HG02970 (cell line): ENCODE data around the gene CP.
"Not testable (repeated sequence)": the region's sequence is repeated elsewhere in the genome, so short reads cannot be mapped to it uniquely, and the experiment has no call there.

Experiments
- ATAC-seq: cut with Tn5 transposase; IDR thresholded peaks from one replicate; pipeline ENCODE4 v1.9.1; 2021; ENCODE audit warnings: mild to moderate bottlenecking, moderate library complexity, moderate number of reproducible peaks; ENCODE audit not compliant: unreplicated experiment, low FRiP score

Gene CP

DNA sequence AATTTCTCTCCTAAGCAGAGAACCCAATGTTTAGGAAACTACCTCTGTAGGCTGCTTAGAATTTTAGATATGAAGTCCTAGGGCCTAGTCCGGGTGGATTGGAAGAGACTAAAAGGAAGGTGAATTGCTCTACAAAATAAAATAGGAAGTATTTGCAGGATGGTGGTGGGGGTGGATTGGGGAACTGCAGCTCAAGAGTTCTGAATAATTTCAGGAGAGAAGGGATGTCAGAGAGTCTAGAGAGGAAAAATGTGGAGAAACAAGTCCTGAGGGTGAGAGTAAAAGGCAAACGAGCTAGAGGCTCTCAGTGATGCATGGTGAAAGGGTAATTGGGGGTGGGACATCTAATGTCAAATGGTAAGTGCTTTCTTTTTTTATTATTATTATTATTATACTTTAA lies 10.2 kb upstream of the CP start:
- no peak for ATAC-seq

DNA sequence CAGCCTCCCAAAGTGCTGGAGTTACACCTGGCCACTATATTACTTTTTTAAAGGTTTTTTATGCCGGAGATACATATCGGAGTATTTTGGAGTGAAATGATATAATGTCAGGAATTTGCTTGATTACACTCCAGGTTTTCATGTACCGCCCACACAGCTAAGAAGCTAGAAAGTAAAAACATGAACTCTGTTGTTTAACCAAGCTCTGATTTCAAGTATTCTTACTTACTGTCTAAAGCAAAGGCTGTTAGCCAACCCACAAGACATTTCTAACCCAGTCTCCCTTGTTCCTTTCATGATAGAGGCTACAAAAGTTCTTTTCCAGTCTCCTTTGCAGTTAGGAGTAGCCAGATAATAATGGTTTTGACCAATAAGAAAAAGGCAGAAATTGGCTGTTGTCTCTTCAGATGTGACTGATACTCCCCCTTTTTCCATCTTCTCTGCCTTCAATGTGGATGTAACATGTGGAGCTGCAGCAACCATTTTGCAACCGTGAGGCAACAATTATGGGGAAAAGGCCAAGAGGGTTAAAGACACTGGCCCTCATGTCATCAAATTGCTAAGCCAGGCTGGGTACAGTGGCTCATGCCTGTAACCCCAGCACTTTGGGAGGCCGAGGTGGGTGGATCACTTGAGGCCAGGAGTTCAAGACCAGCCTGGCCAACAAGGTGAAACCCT lies 6.1 kb upstream of the CP start:
- ATAC-seq, result no peak

DNA sequence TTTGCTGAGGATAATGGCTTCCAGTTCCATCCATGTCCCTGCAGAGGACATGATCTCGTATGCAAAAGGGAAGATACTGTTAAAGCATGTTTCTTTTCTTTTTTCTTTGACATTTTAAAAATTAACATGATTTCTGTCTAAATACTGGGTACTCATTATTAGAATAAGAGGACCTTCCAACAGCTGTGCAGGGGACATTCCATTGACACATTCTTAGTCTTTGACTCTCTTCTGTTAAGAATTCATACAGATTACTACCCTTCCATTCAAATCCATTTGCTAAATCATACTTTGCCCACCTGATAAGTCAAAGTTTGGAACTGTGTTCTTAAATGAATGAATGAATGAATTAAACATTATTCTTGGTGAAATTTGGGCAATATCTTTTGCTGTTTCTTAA lies 5.1 kb upstream of the CP start:
- ATAC-seq, result no peak

DNA sequence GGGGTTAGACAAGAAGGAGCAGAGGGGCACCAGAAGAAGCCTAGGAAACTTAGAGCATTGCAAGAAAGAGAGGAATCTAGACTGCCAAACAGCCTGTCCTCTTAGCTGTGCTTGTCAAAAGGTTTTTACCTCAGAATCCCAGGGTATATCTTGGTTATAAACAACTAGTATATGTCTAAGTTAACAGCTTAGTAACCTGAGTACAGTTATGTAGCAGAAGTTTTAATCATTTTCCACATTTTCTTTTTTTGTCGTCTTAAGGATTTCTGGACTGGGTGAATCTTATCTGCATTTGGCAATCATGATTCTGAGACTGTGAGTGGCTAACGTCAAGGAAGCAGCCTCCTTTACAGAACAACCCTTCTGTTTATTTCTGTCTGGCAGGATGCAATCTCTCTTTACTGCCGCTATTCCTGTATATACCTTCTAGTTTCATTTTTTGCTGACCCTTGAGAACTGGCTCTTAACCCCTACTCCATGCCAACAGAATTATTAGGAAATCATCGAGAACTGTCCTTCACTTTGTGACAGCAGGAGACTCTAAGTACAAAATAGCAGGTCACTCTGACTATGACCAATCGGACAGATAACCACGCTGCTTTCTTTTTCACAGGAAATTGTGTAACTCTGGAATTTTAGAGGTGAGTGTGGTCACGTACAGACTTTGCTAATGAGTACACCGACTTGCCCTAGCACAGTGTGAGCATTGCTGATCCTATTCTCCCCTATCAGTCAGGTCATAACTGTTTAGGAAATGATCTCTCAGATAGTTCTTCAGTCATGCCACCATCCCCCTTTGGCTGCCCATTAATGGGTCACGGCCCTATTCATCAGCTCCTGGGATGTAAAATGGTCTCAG lies 3.3 kb upstream of the CP start:
- ATAC-seq, result peak; percentile 94

DNA sequence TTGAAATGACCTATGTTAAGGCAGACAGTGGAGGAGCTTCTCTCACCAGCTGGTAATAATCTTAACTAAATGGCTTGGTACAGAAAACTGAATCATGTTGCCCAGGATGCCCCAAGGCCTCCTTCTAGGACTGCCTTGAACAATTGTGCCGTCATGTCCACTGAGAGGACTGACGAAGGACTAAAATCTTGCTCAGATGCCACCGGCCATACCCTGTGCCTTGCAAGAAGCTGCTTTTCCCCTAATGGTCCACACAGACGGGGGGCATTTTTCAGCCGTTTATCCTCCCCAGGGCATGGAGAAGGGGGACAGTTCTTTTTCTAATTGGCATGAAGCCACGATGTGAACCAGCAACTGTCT lies 1.8 kb upstream of the CP start:
- no peak for ATAC-seq

DNA sequence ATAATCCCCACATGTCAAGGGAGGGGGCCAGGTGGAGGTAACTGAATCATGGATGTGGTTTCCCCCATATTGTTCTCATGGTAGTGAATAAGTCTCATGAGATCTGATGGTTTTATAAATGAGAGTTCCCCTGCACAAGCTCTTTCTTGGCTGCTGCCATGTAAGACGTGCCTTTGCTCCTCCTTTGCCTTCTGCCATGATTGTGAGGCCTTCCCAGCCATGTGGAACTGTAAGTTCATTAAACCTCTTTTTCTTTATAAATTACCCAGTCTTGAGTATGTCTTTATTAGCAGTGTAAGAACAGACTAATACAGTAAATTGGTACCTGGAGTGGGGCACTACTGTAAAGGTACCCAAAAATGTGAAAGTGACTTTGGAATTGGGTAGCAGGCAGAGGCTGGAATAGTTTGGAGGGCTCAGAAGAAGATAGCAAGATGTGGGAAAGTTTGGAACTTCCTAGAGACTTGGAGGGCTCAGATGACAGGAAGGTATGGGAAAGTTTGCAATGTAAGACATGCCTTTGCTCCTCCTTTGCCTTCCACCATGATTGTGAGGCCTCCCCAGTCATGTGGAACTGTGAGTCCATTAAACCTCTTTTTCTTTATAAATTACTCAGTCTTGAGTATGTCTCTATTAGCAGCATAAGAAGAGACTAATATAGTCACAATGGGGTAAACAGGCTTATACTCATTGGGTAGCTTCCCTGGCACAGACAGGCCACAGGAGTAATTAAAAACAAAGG lies 2.1 kb downstream of the CP start:
- ATAC-seq, result not testable (repeated sequence)

DNA sequence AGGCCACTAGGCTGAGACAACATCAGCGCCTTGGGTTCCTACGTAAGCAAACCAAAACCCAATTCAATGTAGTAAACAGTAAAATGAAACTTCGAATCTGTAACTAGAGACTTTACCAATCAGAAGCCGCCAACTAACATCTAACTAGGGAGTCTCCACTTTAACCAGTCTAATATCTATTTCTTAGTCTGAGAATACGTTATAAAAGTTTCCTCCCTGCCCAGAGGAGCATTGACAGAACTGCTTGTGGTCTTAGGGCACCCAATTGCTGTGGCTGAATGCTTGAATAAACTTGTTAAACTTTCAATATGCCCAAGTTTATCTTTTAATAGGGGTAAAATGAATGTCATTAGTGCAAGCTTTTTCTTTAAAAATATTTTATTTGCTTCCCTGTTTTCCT lies 4.3 kb downstream of the CP start:
- ATAC-seq, result no peak

DNA sequence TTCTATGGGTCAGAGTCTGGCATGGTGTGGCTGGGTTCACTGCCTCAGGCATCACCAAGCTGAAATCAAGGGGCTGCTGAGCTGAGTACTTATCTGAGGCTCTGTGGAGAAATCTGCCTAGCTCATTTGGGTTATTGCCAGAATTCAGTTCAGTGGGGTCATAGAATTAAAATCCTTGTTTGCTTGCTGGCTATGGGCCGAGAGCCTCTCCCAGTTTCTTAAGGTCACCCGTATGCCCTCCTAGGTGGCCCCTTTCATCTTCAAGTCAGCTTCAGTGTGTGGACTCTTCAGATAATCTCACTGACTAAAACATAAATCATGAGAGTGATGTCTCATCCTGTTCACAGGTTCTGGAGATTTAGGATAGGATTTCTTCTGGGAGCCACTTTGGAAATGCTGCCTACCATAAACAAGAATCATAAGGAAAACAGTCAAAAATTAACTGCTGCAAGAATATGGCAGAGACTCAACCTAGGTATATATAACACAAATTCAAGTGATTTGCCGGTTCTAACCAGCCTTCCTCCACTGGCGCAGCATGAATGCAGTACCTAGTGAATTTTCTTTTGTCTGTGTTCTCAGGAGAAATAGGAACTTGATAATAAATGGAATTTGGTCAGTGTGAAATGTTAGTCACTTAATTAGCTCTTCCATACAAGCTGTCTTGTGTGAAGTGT lies 5.3 kb downstream of the CP start:
- ATAC-seq, result no peak

DNA sequence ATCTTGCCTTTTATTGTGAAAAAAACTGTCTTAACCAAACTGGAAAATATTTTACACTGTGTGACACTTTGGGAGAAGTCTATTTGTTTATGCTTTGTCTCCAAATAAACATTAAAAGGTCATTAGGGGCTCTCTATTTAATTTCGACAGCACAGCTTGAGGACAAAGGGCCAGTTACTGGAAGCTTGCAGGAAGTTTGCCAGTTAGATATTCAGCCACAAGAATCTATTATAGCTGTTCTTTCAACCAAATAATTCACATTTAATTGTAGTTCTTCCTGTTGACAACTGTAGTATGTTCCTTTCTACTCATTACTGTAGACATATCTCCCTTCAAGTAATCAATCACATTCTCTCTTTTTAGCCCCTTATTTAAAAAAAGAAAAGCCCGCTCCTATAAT lies 6.1 kb downstream of the CP start:
- no peak for ATAC-seq

DNA sequence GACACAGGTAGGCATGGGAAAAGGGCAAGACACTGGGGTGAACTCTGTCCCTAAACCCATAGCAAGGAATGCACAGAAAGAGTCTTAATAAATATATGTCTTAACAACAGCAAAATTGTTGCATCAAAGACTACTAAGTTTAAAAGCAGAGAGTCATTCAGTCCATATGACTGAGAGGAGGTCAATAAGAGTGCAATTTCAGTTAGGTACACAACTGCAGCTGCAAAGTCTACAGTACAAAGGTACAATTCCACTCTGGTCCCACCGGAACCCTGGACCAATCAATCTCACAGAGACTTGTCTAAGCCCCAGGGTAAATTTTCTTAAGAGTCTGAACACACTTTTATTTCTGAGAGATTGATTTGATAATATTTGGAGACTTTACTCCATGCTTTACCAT lies 6.9 kb downstream of the CP start:
- no peak for ATAC-seq

DNA sequence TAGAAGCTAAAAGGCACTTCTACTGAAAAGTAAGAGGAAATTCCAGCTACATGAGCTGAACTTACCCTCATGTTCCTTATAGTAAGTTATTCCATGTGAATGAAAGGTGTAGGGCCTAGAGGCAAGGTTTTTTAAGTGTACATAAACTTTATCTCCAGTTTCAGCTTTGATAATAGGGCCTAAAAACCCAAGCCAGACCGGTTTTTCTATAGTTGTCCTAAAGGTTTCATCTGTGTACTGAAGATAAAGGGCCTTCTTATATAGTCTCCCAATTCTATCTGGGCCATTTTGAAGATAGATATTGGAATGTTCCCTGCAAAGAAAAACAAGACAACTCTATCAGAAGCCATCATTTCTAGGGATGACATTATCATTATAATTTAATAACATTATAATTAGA lies 9.2 kb downstream of the CP start:
- no peak for ATAC-seq

DNA sequence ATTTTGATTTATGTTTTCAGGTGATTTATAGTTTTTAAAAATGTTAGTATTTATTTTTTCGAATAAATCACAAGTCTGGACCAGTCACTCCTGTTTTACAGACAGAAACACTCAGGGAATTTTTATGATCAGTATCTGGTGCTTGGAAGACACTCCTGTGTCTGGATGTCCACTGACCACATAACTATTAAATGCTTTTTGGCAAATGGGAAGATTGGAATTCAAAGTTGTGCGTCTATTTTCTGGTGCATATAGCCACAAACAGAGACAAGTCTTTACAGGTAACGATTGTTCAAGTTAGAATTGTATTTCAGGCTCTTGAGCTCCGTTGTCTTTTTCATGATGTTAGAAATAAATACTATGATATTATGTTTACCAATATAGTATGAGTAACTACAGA lies 12.2 kb downstream of the CP start:
- no peak for ATAC-seq

DNA sequence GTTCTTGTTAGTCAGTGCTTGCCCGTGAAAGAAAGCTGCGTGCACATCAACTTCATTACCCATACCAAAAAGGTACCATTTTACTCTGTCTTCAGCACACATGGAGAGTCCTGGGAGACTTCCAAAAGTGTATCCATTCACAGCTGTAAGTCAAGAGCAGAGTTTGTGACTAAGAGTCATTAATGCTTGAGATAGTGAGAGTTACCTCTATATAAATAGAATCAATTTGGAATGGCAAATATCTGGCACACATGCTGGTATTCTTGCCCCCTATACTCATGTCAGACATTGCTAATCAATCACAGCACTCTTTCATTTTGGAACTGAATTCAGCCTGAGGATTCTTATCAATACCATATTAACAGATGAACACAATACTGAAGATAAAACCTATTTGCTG lies 14.2 kb downstream of the CP start:
- ATAC-seq, result no peak

DNA sequence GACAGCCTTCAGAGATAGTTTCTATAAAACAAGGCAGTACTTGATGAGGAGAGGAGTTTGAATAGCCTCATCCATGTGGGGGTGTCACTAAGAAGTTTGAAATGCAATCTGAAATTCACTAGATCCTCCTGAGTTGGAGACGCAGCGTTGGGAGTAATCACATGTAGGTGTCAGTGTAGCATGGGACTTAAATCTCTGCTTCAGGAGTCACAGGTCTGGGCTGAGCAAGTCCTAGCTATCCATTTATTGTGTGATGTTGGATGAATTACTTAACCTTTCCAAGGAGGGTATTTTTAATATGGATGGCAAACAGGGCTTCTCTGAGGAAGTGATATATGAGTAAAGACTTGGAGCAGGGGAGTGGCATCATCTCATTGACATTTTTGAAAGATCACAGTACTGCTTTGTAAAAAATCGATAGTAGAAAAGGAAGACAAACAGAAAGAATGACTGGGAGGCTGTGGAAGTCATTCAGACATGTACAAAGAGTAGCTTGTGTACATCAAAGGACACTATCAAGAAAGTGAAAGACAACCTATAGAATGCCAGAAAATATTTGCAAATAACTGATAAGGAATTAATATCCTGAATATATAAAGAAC lies 17.1 kb downstream of the CP start:
- no peak for ATAC-seq

DNA sequence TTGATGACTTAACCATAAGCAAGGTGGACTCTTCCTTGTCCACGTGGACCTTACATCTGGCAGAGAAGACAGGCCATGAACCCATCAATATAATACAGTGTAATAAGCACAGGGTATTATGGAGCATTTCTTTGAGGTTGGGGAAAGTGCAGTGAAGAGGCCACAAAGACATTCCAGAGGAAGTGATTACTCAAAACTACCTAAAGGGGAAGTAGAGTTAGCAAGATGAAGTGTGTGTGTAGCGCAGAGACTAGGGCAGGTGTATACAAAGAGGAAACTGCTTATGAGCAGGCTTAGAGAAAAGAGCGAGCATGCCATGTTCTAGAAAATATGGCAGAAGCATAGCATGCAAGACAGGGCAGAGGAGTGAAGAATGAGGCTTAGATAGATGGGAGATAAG lies 17.9 kb downstream of the CP start:
- ATAC-seq, result peak; percentile 55

DNA sequence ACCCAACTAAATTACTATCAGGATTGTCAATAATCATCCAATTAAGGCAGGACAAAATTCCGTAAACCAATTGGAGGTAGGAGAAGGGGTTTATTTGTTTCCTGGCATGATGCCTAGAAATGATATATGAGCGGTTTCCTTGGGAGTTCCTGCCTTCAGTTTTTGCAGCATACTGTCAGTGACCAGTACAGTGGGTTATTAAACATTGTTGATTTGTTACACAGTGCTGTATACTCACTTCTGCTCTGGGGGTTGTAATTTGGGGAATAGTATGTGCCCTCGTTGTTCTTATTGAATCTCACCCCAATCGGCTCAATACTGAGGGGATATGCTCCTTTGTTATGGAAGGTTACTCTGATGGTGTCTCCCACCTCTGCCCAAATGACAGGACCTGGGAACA lies 22.2 kb downstream of the CP start:
- no peak for ATAC-seq

DNA sequence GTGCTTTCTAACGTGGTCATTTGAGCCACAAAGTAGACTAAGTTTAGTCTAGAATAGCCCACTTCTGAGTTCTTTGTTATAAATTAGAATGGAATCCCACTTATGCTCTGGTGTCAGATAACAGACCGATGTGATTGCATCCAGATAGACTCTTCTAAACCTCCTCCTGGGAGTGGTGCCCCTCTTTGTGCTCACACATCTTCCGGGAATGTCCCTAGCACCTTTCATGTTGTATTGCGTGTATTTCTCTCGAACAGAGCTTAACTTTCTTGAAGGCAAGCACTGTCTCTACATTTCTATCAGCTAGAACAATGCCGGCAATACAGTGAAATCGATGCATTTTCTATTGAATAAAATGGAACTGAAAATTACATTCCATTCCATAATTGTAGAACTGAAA lies 23.0 kb downstream of the CP start:
- no peak for ATAC-seq

DNA sequence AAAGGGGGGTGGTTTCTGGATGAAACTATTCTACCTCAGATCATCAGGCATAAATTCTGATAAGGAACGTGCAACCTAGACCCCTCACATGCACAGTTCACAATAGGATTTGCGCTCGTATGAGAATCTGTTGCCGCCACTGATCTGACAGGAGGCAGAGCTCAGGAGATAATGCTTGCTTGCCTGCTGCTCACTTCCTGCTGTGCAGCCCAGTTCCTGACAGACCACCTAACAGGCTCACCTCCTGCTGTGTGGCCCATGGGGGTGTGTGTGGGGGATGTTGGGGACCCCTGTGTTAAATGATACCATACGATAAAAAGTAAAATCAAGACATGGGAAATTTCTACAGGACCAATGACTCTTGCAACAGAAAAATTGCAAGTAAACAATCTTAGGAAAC lies 24.0 kb downstream of the CP start:
- no peak for ATAC-seq

DNA sequence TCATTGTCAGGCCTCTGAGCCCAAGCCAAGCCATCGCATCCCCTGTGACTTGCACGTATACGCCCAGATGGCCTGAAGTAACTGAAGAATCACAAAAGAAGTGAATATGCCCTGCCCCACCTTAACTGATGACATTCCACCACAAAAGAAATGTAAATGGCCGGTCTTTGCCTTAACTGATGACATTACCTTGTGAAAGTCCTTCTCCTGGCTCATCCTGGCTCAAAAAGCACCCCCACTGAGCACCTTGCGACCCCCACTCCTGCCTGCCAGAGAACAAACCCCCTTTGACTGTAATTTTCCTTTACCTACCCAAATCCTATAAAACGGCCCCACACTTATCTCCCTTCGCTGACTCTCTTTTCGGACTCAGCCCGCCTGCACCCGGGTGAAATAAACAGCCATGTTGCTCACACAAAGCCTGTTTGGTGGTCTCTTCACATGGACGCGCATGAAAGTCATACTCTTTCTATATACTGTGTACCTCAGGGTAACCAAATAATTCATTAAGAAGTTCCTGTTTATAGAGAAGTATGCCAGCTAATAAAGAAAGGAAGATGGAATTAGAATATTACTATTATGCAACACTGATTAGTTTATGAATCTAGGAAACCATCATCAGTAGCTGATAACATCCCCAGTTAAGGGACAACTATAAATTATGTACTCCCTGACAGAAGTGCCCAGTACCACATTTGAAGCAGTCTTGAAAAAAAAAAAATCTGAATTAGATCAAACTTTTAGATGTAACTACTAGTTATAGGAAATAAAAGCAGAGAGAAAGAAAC lies 24.6 kb downstream of the CP start:
- ATAC-seq, result not testable (repeated sequence)

DNA sequence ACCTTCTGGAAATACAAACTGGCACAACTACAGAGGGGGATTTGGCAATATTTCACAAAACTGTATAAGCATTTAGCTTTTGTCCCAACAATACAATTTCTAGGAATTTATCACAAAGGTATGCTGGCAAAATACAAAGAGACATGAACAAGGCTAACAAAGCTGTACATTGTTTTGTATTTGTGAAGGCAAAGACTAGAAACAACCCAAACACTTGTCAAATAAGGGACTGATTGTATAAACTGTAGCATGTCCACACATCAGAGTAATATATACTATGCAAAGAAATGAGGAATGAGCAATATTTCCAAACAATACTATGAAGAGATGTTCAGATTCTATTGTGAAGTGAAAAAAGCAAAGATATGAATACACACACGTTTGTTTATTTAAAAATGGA lies 26.4 kb downstream of the CP start:
- no peak for ATAC-seq
